Stimulated activated CD4-positive, alpha-beta T cell treated with anti-CD3 and anti-CD28 coated beads, TNF-alpha, amount 100 ng/mL, for 24 hours (primary cell): ENCODE measurements around the gene WASF2.

Source experiments
- DNase-seq, 3 experiments: peaks; one replicate each; pipeline ENCODE4 v3.0.0-alpha.2; 2020; ENCODE audit warnings: low read depth in 3 of 3

The WASF2 gene

DNA sequence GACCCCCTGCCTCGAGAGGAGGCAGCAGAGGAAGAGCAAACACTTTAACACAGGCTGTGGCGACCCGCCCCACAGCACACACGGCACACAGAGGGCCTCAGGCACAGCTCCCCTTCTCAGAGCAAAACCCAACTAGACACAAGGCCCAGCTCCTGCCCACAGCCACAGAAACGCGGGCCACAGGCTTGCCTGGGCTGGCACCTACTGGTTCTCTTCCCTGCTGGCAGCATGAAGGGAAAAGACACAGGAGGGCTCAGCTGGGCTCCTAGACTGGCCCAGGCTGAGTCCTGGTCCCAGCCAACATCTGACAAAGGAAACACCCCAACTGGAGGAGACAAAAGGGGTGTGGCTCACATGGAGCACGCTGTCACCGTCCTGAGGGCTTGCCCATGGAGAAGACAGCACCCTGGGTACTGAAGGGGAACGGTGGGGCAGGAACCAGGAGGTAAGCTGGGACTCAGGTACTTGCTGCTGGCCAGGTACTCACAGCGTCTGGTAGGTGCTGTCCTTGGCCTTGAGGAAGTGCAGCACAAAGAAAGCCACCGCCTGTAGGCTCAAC is 110.3 kb downstream of the WASF2 start:
- no peak for DNase-seq

DNA sequence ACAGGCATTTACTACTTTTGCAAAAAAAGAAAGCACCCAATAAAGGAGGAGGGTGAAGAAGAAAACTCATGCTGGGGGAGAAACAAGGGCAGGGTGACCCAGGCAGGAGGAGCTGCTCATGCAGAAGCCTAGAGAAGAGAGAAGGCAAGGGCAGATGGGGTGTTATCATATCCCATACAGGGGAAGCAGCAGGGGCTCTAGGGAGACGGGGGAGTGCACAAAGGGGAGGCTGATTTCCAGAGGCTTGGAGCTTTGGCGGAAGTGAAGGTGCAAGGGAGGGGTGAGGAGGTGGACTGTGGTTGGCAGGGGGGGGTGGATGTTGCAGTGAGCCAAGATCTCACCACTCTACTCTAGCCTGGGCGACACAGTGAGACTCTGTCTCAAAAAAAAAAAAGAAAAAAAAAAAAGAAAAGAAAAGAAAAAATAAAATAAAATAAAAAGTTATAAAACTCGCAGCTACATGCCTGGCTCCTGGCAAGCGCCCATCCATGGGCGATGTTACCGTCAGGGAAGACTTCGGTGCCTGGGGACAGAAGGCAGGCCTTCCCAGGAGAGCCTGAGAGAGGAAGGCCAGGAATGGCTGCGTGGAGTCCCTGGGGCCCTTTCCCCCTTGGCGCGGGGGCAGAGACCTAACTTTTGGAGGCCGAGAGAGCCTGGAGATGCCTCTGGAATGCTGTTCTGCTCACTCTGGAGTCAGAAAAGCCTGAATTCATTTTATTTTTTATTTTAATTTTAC is 112.0 kb downstream of the WASF2 start:
- no peak for DNase-seq

- no peak for DNase-seq
These were observed 115.4 kb downstream of the WASF2 start, which contains the start of gene FCN3 for GRCh38 chr1:27374362-27375086. TSS of gene FCN3 (minus strand) at chr1:27374824. CDS start at chr1:27374818, 6 bp downstream.

- DNase-seq, result no peak
These were observed 116.9 kb downstream of the WASF2 start for GRCh38 chr1:27372808-27373690.

- DNase-seq, result no peak
These were observed 117.8 kb downstream of the WASF2 start for GRCh38 chr1:27372022-27372807.

DNA sequence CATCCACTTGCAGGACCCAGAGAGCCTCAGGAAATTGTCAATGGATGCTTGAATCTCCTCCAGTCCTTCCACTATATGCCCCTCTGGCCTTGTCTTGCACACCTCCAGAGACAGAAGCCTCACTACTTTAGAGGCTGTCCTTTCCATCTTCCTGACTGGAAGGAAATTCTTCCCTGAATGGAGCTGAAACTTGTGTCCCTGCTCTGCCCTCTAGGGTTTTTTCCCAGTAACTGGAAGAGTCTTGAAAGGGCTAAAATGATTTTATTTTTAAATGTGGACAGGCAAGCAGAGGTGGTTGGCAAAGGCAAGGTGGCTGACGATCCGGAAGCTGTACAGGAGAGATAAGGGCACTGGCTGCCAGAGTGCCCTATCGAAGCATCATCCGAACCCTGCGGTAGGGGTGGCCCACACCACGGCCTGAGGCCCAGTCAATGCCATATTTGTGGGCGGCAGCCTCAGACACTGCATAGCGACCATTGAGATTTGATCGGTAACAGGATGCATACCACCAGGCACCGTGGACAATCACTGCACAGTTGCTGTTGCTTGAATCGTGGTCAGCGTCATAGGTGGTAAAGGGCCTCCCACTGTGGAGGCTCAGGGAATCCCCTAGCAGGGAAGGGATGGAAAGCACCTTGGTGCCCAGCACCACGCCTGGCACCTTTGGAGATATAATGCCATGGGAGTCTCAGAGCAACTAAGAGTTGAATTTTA is 120.9 kb downstream of the WASF2 start:
- DNase-seq, result no peak

- DNase-seq, result no peak
These were observed 122.8 kb downstream of the WASF2 start for GRCh38 chr1:27367160-27367650.

GRCh38 chr1:27366411-27367159 is 123.4 kb downstream of the WASF2 start, which contains the start of gene MAP3K6:
TSS of gene MAP3K6 (minus strand) at chr1:27366961. CDS start at chr1:27366597, 364 bp downstream.
- peak in 1 of 3 experiments; percentile 70 for DNase-seq

- peak in 2 of 3 experiments; percentile 55 to 86 for DNase-seq
These were observed 123.9 kb downstream of the WASF2 start for GRCh38 chr1:27366113-27366410.

GRCh38 chr1:27365372-27366112 is 124.4 kb downstream of the WASF2 start:
- peak; percentile 53 to 84 (median 67) for DNase-seq

DNA sequence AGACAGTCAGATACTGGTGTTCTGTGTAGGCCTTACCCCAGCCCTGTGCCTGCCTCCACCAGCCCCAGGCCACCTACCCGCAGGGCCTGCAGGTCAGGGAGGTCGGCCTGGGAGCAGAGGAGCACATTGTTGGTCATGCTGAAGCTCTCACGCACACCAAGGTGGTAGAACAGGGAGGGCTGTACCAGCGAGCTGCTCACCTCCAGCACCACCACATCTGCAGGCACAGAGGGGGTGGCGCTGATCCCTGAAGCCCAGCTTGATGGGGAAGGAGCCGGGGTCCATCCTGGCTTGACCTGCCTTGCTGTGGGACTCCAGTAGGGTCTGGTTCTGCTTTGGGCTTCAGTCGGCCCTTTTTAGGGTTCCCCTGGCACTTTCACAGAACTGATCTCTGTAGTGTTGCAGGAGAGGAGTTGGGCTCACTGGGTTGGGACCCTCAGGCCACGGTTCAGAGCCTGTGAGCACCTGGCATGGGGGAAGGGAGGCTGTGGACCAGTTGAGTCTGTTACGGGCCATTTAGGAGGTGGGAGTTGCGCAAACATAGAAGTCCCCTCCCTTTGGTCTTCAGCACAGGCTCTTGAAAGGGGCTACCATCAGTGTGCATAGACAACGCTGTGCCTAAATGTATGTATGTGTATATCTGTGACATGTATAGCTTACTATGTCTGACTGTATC is 125.1 kb downstream of the WASF2 start:
- DNase-seq, result no peak

DNA sequence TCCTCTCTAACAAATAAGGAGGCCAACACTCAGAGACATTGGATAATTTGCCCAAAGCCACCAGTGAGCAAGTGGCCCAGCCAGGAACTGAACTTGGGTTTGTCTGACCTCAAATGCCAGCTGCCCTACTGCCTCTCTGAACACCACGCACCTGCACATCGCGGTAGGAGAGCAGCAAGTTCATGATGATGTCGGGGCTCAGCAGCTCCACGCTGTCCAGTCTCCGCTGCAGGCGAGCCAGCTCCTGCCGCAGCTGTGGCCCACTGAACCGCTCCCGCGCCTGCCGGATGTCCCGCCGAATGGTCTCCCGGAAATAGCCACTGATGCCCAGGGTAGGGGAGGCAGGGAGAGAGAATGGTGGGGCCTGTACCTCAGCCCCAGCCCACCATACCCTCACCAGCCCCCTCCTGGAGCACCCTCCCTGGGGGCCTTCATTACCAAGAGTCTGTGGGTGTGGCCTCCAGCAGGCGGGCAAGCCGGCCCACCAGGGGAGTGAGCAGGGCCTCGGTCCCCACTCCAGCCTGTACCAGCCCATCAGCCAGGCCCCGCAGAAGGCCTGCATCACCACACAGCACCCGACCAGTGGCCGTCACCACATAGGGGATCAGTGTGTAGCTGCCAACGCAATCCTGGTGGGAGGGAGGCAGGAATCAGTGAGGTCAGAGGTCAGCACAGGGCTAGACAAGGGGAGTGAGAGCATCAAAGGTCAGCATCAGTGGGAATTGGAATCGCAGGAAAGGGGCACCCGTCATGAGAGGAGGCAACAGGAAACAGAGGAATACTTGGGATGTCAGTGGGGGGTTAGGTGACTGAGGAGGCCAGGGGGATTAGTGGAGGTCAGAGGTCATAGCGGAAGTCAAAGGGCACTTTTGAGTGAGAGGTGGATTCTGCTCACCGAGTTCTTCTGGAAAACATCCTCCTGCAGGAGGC is 125.9 kb downstream of the WASF2 start:
- DNase-seq, result no peak

DNA sequence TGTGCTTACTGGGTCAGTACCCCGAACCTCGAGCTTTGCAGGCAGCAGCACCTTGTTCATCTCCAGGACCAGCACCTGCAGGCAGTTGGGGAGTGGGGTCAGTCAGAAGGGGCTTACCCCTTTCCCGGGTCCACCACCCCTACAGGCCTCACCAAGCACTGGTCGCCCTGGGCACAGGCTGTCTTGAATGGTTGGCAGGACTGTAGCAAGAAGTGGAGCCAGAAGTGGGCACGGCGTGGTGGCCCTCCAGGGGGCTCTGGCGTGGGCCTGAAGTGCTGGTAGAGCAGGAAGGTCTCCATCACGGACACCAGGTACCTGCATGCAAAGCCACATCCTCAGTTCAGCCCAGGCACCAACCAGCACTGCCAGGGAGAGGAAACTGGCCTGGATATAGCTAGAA is 128.4 kb downstream of the WASF2 start:
- no peak for DNase-seq

DNA sequence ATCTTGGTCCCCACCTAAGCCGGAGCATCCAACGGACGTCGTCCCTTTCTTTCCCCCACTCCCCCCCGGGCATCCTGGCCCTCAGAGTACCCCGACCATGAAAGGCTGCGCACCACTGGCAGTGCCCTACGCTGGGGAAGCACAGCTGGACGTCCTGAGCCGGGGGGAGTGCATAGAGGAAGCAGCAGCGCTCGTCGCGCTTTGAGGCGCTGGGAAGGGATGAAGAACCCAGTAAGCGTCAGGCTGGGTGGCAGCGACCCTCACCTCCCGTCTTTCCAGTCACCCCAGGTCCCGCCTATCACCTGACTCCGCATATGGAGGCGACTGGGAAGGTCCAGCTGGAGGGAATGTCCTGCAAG is 128.9 kb downstream of the WASF2 start:
- no peak for DNase-seq

DNA sequence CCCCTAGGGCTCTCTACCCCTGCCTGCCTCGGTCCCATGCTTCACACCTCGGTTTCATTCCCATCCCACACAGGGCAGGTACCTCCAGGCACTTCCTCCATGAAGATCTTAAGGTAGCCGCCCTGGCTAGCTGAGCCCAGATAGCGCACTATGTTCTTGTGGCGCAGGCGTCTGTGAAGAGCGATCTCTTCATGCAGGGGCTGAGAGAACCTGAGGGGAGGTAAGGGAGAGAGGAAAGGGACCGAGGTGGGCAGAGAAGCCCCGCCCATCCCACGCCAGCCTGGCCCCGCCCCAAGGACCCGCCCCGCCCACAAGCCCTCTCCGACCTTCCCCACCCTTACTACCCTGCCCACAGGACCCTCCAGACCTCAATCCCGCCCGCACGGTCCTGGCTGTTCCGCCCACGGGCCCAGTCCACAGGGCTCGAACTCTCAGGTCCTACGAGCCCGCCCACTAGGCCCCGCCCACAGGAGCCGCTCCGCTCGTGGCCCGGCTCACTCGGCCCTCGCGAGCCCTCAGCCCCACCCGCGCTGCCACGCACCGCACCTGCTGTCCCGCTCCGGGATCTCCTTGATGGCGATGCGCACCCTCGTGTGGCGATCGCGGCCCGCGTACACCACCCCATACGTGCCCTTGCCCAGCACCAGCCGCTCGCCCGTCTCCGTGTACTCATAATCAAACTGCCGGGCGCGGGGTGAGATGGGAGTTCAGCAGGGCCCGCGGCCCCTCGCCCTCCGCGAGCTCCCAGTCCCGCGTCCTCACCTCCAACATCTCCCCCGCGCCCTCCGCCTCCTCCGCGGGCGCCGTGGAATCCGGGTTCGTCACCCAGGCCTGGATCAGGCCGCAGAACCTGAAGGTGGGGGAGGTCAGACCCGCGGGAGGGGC is 129.6 kb downstream of the WASF2 start:
- peak in 1 of 3 experiments; percentile 45 for DNase-seq

DNA sequence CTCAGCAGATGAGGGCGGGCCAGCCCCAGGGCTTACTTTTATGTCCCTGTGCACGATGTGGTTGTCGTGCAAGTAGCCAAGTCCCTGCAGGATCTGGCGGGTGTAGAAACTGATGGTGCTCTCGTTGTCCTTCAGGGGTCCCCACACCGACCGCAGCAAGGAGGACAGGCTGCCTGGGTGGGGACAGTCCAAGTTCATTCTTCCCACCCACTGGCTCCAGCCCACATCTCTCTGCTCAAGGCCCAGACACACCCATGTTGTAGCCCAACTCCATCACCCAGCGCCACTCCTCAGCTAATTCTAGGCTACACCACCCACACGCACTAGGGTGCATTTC is 130.2 kb downstream of the WASF2 start:
- DNase-seq, result no peak
